Dendritic cell treated with granulocyte-macrophage colony-stimulating factor and Interleukin-4, amounts not matched to agents 40 ng/mL and 50 ng/mL, for 4 days (primary cell): ENCODE results near the gene ABAT.
"Not testable (repeated sequence)": the region's sequence is repeated elsewhere in the genome, so short reads cannot be mapped to it uniquely, and the experiment has no call there.

Source experiments
- H3K27ac Mint-ChIP-seq: one replicate; pipeline ENCODE4 v1.8.0; 2022; ENCODE audit warnings: mild to moderate bottlenecking, mixed read lengths
- H3K27me3 Mint-ChIP-seq: one replicate; pipeline ENCODE4 v1.8.0; 2022; ENCODE audit warnings: mild to moderate bottlenecking, mixed read lengths
- H3K36me3 Mint-ChIP-seq: one replicate; pipeline ENCODE4 v1.8.0; 2022; ENCODE audit warnings: low read depth, mixed read lengths
- H3K4me1 Mint-ChIP-seq: one replicate; pipeline ENCODE4 v1.8.0; 2022; ENCODE audit warnings: low read depth, mixed read lengths
- H3K4me3 Mint-ChIP-seq: one replicate; pipeline ENCODE4 v1.8.0; 2022; ENCODE audit warnings: mild to moderate bottlenecking, moderate library complexity, mixed read lengths
- H3K9me3 Mint-ChIP-seq: one replicate; pipeline ENCODE4 v1.8.0; 2022; ENCODE audit warnings: mixed read lengths
- intact Hi-C: fragments of 100-400 bp; cut with micrococcal nuclease; formaldehyde crosslinking; loops from one replicate; pipeline ENCODE4 v1.15.0; 2022

Gene ABAT

DNA sequence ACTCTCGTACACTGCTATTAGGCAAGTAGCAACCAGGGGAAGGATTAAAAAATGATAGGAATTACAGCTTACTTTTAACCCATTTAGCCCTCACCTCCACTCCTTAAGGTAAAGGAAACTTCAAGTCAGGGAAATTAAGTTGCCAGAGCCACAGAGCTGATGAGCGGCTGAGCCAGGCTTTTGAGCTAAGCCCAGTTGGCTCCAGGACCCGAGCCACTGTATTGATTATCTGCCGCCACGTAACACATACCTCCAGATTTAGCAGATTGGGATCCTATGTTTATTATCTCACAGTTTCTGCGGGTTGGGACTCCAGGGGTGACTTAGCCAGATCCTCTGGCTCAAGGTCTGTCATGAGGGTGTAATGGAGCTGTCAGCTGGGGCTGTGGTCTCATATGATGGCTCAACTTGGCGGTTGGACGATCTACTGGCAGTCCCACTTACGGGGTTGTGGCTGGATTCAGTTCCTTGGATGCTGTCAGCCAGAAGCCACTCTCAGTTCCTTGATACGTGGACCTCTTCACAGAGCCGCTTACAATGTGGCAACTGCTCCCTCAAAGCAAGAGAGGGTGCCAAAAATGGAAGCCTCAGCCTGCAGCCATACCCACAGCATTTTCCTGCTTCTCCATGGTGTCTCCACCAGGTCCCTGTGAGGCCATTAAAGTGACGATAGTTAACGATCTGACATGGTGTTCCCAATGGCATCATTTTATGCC lies 65.7 kb downstream of the ABAT start:
- no peaks in the 10 kb centered on the region for H3K4me1 Mint-ChIP-seq
- no peaks in the 10 kb centered on the region for H3K27me3 Mint-ChIP-seq
- H3K4me3 Mint-ChIP-seq: no peak overlapping the region
- intact Hi-C loops: no loop called here
- no peaks in the 10 kb centered on the region for H3K9me3 Mint-ChIP-seq
- no peak overlapping the region for H3K27ac Mint-ChIP-seq
- H3K36me3 Mint-ChIP-seq: peaks cover 40% of the 10 kb centered on the region

GRCh38 chr16:8740775-8741355 lies 66.4 kb downstream of the ABAT start:
- Mint-ChIP-seq H3K27me3 (no peaks in the 10 kb centered on the region), H3K4me3 (no peak overlapping the region), H3K9me3 (no peaks in the 10 kb centered on the region), H3K36me3 (peaks cover 38% of the 10 kb centered on the region), H3K4me1 (no peaks in the 10 kb centered on the region), H3K27ac (no peak overlapping the region)
- intact Hi-C loops: no loop called here

DNA sequence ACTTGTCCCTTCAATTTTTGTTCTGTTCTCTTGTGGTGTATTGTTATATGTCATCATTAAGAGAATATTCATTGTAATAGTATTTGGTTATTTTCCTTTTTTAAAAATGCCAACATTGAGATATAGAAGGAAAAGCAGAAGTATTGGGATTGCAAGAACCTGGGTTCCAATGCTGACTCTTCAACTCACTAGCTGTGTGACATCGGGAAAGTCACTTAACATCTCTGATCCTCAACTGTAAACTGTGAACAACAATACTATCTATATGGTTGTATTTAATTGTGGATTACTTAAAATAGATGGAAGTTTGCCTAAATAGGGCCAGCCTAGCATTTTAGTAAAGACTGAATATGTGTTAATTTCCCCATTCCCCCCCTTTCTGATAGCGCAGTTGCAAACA lies 67.2 kb downstream of the ABAT start:
- Mint-ChIP-seq H3K4me3 (no peak overlapping the region), H3K36me3 (peaks cover 38% of the 10 kb centered on the region), H3K9me3 (no peaks in the 10 kb centered on the region), H3K27me3 (no peaks in the 10 kb centered on the region), H3K4me1 (no peaks in the 10 kb centered on the region), H3K27ac (no peak overlapping the region)
- intact Hi-C loops: no loop called here

DNA sequence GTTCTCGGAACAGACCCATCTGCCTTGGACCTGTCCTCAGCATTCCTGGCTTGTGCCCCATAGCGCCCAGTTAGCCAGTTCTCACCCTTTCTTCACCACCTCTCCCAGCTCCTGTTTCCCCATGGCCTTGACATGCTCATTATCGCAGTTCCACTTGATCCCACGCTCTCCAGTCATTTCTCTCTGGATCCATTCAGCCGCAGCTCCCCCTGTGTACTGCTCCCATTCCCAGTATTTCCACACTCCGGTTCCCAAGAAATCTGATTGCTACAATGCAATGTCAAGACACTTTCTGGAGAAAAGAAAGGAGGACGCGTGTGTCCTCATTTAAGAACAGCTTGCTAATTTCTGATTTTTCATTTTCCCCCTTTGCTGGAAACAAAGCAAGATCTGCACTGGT lies 67.7 kb downstream of the ABAT start:
- Mint-ChIP-seq H3K4me1 (no peaks in the 10 kb centered on the region), H3K27ac (no peak overlapping the region), H3K27me3 (no peaks in the 10 kb centered on the region)

DNA sequence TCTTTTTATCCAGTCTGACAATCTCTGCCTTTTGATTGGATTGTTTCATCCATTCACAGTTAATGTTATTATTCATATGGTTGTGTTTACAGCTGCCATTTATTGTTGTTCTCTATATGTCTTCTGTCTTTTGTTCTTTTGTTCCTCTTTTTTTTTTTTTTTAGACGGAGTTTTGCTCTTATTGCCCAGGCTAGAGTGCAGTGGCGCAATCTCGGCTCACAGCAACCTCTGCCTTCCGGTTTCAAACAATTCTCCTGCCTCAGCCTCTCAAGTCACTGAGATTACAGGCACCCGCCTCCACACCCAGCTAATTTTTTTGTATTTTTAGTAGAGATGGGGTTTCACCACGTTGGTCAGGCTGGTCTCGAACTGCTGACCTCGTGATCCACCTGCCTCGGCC lies 74.5 kb downstream of the ABAT start:
- H3K9me3 Mint-ChIP-seq, H3K27me3 Mint-ChIP-seq, H3K4me3 Mint-ChIP-seq, intact Hi-C loops: not testable (repeated sequence)
- H3K4me1 Mint-ChIP-seq: peaks cover 17% of the 10 kb centered on the region
- H3K36me3 Mint-ChIP-seq: peaks cover 74% of the 10 kb centered on the region
- H3K27ac Mint-ChIP-seq: peak overlapping the region; percentile 65

More for the DNA sequence above, 67.7 kb downstream of the ABAT start:
- Mint-ChIP-seq H3K4me3 (no peak overlapping the region), H3K9me3 (no peaks in the 10 kb centered on the region), H3K36me3 (peaks cover 38% of the 10 kb centered on the region)
- intact Hi-C loops: no loop called here

DNA sequence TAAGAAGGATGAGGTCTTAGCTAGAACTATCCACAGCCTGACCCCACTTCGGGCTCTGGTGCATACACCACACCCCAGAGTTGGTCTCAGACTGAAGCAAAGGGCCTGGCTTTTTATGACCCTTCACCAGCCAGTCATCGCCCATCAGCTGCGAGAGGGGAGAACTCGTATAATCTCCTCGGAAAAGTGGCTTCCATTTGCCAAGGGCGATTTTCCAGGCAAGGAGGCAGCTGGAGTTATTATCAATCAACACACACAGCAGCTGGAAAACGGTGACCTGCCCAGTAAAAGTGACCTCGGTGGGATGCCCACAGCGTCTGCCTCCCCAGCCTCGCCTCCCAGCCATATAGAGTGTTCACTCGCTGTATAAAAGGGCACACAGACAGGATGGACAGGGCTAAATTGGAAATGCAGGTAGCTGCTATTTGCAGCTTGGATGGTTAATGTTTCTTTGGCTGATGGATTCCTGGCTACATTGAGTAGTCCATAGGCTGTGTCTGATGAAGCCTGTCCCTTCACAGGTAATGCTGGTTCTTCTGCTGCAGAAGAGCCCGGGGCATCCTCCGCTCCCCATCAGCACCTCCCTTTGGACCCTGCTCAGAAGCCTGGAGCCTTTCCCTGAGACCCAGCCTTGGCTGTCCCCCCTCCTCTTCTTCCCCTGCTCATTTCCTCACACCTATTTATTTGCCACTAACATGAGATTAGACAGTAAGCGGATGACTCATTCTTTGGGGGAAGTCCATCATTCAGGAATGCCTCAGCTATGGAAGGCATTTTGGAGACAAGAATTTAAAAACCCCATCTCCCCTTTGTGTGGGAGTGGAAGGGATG lies 77.3 kb downstream of the ABAT start:
- Mint-ChIP-seq H3K36me3 (peaks cover 80% of the 10 kb centered on the region), H3K4me3 (no peak overlapping the region), H3K27ac (no peak overlapping the region), H3K4me1 (peaks cover 17% of the 10 kb centered on the region), H3K9me3 (peaks cover 9% of the 10 kb centered on the region), H3K27me3 (no peaks in the 10 kb centered on the region)
- intact Hi-C loops: no loop called here

DNA sequence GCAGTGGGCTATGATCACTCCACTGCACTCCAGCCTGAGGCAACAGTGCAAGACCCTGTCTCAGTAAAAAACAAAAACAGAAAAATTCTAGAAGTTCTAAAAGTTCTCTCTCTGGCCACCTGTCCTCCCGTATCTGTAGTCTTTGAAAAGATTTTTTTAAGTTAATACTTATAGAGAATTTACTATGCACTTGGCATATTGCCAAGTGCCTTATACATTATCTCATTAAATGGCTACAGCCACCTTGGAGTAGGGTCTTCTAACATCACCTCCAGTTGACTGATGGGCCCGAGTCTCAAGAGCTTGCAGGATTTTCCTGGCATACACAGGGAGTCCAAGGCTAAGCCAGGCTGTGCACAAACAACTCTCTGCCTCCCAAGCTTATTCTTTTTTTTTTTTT lies 78.3 kb downstream of the ABAT start:
- intact Hi-C loops: no loop called here
- Mint-ChIP-seq H3K9me3 (peaks cover 9% of the 10 kb centered on the region), H3K27ac (no peak overlapping the region), H3K4me3 (no peak overlapping the region), H3K36me3 (peaks cover 83% of the 10 kb centered on the region), H3K27me3 (no peaks in the 10 kb centered on the region), H3K4me1 (peaks cover 17% of the 10 kb centered on the region)

DNA sequence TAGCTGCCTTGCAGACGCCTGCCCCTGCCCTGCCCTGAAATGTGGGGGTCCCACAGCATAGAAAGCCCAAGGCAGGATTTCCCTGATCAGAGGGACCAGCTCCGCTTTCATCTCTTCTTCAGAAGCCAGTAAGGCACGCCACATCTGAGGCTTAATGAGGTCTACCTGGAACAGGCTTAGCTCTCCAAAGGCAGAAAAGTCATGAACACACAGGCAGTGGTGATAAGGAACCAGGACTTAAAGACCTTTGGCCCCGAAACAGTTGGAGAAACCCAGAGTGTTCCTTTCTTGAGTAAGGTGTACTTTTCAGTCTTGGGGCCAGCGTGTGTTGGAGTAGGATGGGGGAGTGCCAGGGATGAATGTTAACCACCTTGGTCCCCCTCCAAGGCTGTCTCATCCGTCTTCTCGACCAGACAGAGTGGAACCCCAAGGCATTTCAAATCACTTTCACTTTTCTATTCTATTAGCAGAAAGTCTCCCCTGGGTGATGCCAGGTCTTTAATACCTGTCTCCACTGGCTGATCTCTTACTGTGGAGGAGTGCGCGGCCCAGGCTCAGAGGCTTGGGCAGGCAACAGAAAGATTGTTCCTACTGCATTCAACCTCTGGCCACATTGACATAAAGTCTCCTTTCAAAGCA lies 79.1 kb downstream of the ABAT start:
- Mint-ChIP-seq H3K36me3 (peaks cover 85% of the 10 kb centered on the region), H3K4me3 (no peak overlapping the region), H3K27me3 (no peaks in the 10 kb centered on the region), H3K4me1 (peaks cover 13% of the 10 kb centered on the region), H3K27ac (no peak overlapping the region), H3K9me3 (peaks cover 6% of the 10 kb centered on the region)
- intact Hi-C loops: no loop called here

DNA sequence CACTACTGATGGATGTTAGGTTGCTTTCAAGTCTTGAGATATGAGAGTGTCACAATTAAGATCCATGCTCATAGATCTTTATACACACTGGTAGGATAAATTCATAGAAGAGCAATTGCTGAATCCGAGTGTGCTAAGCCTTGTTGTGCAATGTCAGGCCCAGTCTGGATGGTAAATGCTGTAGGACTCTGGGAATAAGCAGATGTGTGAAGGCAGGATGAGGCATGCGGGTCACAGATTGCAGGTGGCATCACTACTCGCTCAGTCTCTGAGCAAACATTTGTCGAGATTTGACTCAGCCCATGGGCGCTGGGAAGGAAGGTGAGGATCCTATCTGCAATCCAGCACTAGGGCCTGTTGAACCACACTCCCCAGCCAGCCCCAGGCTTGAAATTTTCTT lies 82.3 kb downstream of the ABAT start:
- peaks cover 84% of the 10 kb centered on the region for H3K36me3 Mint-ChIP-seq
- no peak overlapping the region for H3K4me3 Mint-ChIP-seq
- no peaks in the 10 kb centered on the region for H3K27me3 Mint-ChIP-seq
- peaks cover 4% of the 10 kb centered on the region for H3K4me1 Mint-ChIP-seq
- no peaks in the 10 kb centered on the region for H3K9me3 Mint-ChIP-seq
- no peak overlapping the region for H3K27ac Mint-ChIP-seq
- intact Hi-C loops: no loop called here

DNA sequence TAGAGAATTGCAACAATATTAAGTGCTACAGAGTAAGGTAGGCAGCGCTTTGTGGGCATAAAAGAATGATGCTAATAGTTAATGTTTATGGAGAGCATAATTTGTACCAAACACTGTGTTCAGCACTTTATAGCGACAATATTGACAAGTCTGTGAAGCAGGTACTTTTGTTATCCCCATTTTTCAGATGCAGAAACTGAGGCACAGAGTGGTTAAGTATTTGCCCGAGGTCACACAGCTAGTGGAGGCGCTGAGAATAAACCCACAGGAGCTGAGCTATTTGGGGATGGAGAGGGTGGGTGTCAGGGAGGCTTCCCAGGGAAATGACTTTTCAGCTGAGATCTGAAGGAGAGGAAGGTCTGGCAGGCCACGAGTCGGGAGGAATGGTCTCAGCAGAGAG lies 83.6 kb downstream of the ABAT start:
- Mint-ChIP-seq H3K4me3 (no peak overlapping the region), H3K36me3 (peaks cover 80% of the 10 kb centered on the region), H3K27me3 (no peaks in the 10 kb centered on the region), H3K4me1 (no peaks in the 10 kb centered on the region), H3K9me3 (no peaks in the 10 kb centered on the region), H3K27ac (no peak overlapping the region)
- intact Hi-C loops: no loop called here

DNA sequence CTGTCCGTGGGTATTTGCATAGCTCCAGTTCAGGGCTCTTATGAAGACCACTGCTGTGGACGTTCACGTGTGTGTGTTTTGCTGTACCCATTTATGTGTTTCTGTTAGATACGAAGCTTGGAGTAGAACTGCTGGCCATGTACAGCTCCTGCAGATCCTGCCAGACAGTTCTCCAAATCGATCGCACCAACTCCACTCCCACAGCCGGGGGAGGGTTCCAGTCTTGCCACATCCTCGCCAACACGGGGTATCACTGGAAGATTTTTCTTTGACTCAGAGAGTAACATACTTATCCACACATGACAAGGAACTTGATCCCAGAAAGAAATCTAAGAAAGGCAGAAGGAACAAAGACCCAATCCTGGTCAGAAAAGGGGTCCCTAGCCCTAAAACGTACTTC lies 85.6 kb downstream of the ABAT start:
- Mint-ChIP-seq H3K36me3 (peaks cover 76% of the 10 kb centered on the region), H3K9me3 (no peaks in the 10 kb centered on the region), H3K27me3 (no peaks in the 10 kb centered on the region), H3K4me1 (no peaks in the 10 kb centered on the region), H3K27ac (no peak overlapping the region), H3K4me3 (no peak overlapping the region)
- intact Hi-C loops: no loop called here

- Mint-ChIP-seq H3K4me1 (no peaks in the 10 kb centered on the region), H3K9me3 (no peaks in the 10 kb centered on the region), H3K36me3 (peaks cover 76% of the 10 kb centered on the region), H3K27me3 (no peaks in the 10 kb centered on the region), H3K4me3 (no peak overlapping the region), H3K27ac (no peak overlapping the region)
- intact Hi-C loops: no loop called here
Observed at GRCh38 chr16:8761078-8761477, 86.7 kb downstream of the ABAT start.

- Mint-ChIP-seq H3K9me3 (no peaks in the 10 kb centered on the region), H3K36me3 (peaks cover 84% of the 10 kb centered on the region), H3K27me3 (no peaks in the 10 kb centered on the region), H3K4me3 (no peak overlapping the region), H3K27ac (no peak overlapping the region), H3K4me1 (no peaks in the 10 kb centered on the region)
- intact Hi-C loops: no loop called here
Observed at GRCh38 chr16:8762254-8762653, 87.8 kb downstream of the ABAT start.

GRCh38 chr16:8763083-8763482 lies 88.7 kb downstream of the ABAT start:
- no peak overlapping the region for H3K27ac Mint-ChIP-seq
- H3K4me1 Mint-ChIP-seq: no peaks in the 10 kb centered on the region
- no peaks in the 10 kb centered on the region for H3K27me3 Mint-ChIP-seq
- peaks cover 84% of the 10 kb centered on the region for H3K36me3 Mint-ChIP-seq
- intact Hi-C loops: no loop called here
- no peak overlapping the region for H3K4me3 Mint-ChIP-seq
- H3K9me3 Mint-ChIP-seq: no peaks in the 10 kb centered on the region
